Peyer's patch (tissue), 4 donors: Measurements from ENCODE around the gene ITPRIP.

ENCODE experiments used
- CTCF ChIP-seq, 6 experiments: fragments of 450-650 bp in 4 of 6; fragments of 200-600 bp in 2 of 6; sonication (generic) in 1 of 6; IDR thresholded peaks; one replicate each; pipeline ENCODE4 v1.5.1; 2017 to 2019; ENCODE audit warnings: antibody characterized with exemption in 6 of 6, mild to moderate bottlenecking in 3 of 6, moderate library complexity in 1 of 6
- POLR2A ChIP-seq, 2 donors: fragments of 450-650 bp; IDR thresholded peaks; one replicate each; pipeline ENCODE4 v1.5.1; 2017; ENCODE audit warnings: antibody characterized with exemption in 2 of 2, mild to moderate bottlenecking in 2 of 2, moderate library complexity in 2 of 2

GRCh38 chr10:104337521-104337984 is 712 bp downstream of the ITPRIP start:
- TF ChIP-seq CTCF (IDR thresholded peaks at IDR 0.05), result no peak
- TF ChIP-seq POLR2A (IDR thresholded peaks at IDR 0.05), result peak in 1 of 2 donors; percentile 13
